OCI-M2 (cell line): Measurements from ENCODE around the gene RER1.

ENCODE experiments used
- DNase-seq: peaks from one replicate; lab custom pipeline; 2025; ENCODE audit not compliant: unreplicated experiment; lab: John Stamatoyannopoulos, UW

The RER1 gene

GRCh38 chr1:2388004-2388913, 3.4 kb upstream of the RER1 start:
- DNase-seq = no peak

GRCh38 chr1:2389644-2390043, 2.0 kb upstream of the RER1 start:
- DNase-seq = no peak

- no peak for DNase-seq
These were observed 379 bp downstream of the RER1 start for GRCh38 chr1:2391931-2392509.

GRCh38 chr1:2392686-2393085, 1.0 kb downstream of the RER1 start:
- DNase-seq = no peak

GRCh38 chr1:2393471-2393877, 1.8 kb downstream of the RER1 start:
- no peak for DNase-seq

GRCh38 chr1:2394220-2394619, 2.6 kb downstream of the RER1 start:
- DNase-seq = no peak

GRCh38 chr1:2394761-2395160, 3.1 kb downstream of the RER1 start:
- no peak for DNase-seq

GRCh38 chr1:2395245-2395644, 3.6 kb downstream of the RER1 start:
- DNase-seq = no peak

GRCh38 chr1:2396059-2396458, 4.4 kb downstream of the RER1 start:
- no peak for DNase-seq

- no peak for DNase-seq
These were observed 4.8 kb downstream of the RER1 start for GRCh38 chr1:2396476-2396875.

- DNase-seq = no peak
These were observed 5.5 kb downstream of the RER1 start for GRCh38 chr1:2397007-2397679.

- DNase-seq = no peak
These were observed 7.2 kb downstream of the RER1 start for GRCh38 chr1:2398871-2399270.

- no peak for DNase-seq
These were observed 8.4 kb downstream of the RER1 start for GRCh38 chr1:2399890-2400575.

- no peak for DNase-seq
These were observed 8.9 kb downstream of the RER1 start for GRCh38 chr1:2400576-2400909.

GRCh38 chr1:2400950-2401649, 9.5 kb downstream of the RER1 start:
- no peak for DNase-seq

- no peak for DNase-seq
These were observed 10.8 kb downstream of the RER1 start for GRCh38 chr1:2402420-2402819.

GRCh38 chr1:2403273-2403672, 11.6 kb downstream of the RER1 start:
- no peak for DNase-seq

GRCh38 chr1:2404142-2404889, 12.7 kb downstream of the RER1 start:
- no peak for DNase-seq

- DNase-seq = no peak
These were observed 13.4 kb downstream of the RER1 start for GRCh38 chr1:2404890-2405511.
